ENCODE data around the gene TFAP2B.

The TFAP2B gene

DNA sequence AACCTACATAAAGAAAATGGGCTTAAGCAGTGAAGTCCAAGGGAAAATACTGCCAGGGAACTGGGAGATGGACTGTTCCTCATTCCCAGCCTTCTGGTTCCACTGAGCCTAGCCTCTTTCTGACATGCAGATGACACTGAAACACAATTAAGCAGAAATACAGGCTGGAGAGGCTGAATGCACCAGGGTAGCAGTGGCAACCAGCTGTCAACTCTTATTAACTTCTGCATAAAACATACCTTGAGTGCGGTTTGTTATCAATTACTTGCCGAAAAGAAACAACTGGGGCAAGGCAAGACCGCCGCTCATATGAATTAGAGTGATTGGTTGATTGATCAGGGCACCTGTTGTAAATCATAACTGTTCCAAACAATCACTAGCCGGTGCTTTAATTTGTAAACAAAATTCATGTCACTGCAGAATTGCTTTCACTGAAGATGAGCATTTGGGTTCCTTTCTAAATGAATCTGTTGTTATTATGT, 16.3 kb downstream of the TFAP2B start:
- no peak for DNase-seq
- Mint-ChIP-seq H3K27ac (no peak overlapping the region), H3K27me3 (peaks cover 90% of the 10 kb centered on the region)

DNA sequence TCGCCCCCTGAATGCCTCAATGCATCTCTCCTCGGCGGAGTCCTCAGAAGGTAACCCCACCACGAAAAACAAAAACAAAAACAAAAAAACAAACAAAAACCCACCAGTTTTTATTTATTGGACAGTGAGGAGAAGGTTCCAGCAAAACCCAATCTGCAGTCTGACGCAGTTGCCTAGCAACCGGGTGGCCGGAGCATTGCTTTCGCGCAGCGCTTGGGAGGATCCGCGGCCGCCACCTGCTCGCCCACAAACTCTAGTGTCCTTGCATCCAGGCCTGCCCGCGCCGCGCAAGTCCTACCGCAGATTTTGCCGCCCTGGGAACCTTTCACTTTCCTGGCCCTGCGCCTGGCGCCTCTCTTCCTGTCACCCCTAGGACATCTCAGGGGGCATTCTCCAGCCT, 17.6 kb downstream of the TFAP2B start:
- Mint-ChIP-seq H3K9me3 (no peaks in the 10 kb centered on the region), H3K27me3 (peaks cover 91% of the 10 kb centered on the region), H3K4me3 (no peak overlapping the region), H3K36me3 (ENCODE audit: low read depth) (no peaks in the 10 kb centered on the region), H3K4me1 (ENCODE audit: low read depth) (peaks cover 2% of the 10 kb centered on the region), H3K27ac (no peak overlapping the region)
- DNase-seq = no peak

More for the DNA sequence above, 16.3 kb downstream of the TFAP2B start:
- no peaks in the 10 kb centered on the region for H3K36me3 Mint-ChIP-seq (ENCODE audit: low read depth)
- H3K4me3 Mint-ChIP-seq = no peak overlapping the region
- H3K4me1 Mint-ChIP-seq (ENCODE audit: low read depth) = peaks cover 2% of the 10 kb centered on the region
- no peaks in the 10 kb centered on the region for H3K9me3 Mint-ChIP-seq

DNA sequence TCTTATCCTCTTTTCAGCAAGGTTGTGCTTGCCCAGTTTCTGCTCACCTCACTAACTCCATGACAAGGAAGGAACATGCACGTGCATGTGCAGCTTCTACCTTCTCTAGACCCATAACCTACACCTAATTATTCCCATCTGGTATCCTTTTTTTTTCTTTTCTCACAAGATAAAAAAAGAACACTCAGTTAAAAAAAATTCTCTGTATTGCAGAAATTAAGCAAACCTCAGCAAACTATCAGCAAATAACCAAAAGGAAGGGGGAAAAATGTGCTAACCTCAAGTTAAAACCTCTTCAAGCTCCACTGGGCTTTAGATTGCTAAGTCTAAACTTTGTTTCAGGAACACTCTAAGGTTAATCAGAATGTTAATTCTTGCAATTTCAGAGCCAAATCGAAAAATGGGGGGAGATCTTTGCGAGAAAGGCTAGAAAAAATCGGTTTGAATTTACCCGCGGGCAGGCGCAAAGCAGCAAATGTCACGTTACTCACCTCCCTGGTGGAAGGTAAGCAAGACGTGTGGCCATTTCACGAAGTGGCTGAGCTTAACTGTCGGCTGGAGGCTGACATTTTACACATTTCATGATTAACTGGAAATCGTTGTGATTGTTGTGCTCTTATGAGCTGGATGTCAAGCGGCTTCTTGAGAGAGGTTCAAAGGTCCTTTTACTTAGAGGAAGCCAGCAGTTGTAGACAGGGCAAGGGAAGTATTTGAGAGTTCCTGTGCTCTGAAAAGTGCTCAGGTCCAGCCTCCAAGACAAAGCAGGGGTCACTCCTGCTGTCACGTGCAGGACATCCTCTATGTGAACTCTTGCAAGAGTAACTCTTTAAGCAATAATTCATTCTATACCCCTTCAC, 19.1 kb downstream of the TFAP2B start:
- Mint-ChIP-seq H3K4me1 (ENCODE audit: low read depth) (peaks cover 2% of the 10 kb centered on the region), H3K27me3 (peaks cover 94% of the 10 kb centered on the region), H3K27ac (no peak overlapping the region), H3K4me3 (no peak overlapping the region), H3K36me3 (ENCODE audit: low read depth) (no peaks in the 10 kb centered on the region), H3K9me3 (no peaks in the 10 kb centered on the region)
- no peak for DNase-seq

DNA sequence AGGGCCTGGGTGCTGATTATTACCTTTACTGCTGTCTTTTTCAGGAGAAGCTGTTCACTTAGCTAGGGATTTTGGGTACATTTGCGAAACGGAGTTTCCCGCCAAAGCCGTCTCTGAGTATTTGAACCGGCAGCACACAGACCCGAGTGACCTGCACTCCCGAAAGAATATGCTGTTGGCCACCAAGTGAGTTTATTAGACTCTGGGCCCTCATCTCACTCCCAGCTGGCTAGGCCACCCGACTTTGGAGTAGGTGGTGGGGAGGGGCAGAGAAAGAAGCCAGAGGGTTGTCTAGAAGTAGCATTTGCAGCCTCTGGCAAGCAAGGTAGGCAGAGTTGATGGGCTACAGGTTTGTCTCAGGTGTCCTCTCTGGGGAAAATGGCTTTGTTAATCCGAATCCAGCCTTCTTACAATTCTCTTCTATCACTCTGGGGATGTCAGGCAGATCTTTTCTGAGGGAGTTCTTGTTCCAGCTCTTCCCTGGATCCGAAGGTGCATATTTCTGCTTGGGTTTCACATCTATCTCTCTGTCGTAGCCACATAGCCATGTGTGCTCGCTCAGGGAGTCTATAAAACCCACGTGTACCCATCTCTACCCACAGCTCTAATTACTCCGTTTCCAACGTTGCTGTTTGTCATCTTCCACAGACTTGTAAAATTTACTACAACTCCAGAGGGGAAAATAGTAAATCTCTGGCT, 21.6 kb downstream of the TFAP2B start:
- DNase-seq = no peak
- H3K9me3 Mint-ChIP-seq = peaks cover 4% of the 10 kb centered on the region
- H3K27me3 Mint-ChIP-seq = peaks cover 97% of the 10 kb centered on the region
- H3K4me3 Mint-ChIP-seq = no peak overlapping the region
- H3K4me1 Mint-ChIP-seq (ENCODE audit: low read depth) = peaks cover 2% of the 10 kb centered on the region
- no peak overlapping the region for H3K27ac Mint-ChIP-seq
- no peaks in the 10 kb centered on the region for H3K36me3 Mint-ChIP-seq (ENCODE audit: low read depth)

DNA sequence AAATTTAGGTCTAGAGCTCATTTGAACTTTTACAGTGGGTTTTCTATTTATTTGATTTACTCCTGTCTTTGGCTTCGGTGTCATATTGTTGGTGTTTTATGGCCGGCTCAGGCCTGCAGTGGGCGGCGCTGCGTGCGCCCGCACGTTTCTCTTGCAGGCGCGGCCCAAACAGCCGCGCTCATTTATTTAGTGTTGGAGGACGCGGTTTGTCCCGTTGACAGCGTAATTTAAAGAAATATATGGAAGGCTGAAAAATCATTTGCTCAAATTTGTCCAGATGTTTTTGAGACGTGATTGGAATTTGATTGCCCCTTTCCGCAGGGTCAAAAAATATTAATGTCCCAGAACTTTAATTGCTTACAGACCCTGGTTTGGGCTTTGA, 22.1 kb downstream of the TFAP2B start:
- Mint-ChIP-seq H3K36me3 (ENCODE audit: low read depth) (no peaks in the 10 kb centered on the region), H3K9me3 (peaks cover 4% of the 10 kb centered on the region), H3K4me1 (ENCODE audit: low read depth) (peaks cover 2% of the 10 kb centered on the region), H3K27ac (no peak overlapping the region), H3K4me3 (no peak overlapping the region), H3K27me3 (peaks cover 95% of the 10 kb centered on the region)
- no peak for DNase-seq

DNA sequence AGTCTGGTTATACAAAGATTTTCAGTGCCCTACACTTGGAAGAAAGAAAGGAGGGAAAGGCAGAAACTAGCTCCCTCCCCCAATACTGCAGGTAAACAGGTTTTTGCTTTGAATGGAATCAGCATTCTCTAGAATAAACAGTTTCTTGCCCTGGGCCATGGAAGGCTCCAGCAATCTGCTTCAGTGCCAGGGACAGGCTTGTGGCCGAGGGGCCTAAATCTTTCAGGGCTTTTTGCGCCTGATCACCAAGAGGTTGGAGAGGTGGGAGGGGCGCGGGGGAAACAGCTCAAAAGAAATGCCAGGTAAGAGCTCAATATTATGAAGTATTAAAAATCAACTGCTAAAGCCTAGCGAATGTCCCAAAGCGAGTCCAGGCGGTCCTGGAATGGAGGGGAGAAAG, 23.8 kb downstream of the TFAP2B start:
- Mint-ChIP-seq H3K4me3 (no peak overlapping the region), H3K27ac (no peak overlapping the region), H3K36me3 (ENCODE audit: low read depth) (no peaks in the 10 kb centered on the region), H3K27me3 (peaks cover 95% of the 10 kb centered on the region), H3K4me1 (ENCODE audit: low read depth) (no peaks in the 10 kb centered on the region), H3K9me3 (peaks cover 4% of the 10 kb centered on the region)
- DNase-seq = no peak

DNA sequence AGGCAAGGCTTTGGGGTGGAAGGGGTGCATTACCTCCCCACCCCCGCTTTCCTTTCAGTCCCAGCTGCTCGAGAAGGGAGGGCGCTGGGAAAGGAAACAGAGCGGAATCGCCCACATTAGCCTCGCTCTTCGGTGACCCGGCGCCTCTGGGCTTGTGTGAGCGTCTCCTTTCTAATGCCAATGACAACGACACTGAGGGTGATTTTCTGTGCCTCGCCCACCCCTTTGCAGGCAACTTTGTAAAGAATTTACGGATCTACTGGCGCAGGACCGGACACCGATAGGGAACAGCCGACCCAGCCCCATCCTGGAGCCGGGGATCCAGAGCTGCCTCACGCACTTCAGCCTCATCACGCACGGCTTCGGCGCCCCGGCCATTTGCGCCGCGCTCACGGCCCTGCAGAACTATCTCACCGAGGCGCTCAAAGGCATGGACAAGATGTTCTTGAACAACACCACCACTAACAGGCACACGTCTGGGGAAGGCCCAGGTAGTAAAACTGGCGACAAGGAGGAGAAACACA, 24.3 kb downstream of the TFAP2B start:
- Mint-ChIP-seq H3K4me3 (no peak overlapping the region), H3K4me1 (ENCODE audit: low read depth) (no peaks in the 10 kb centered on the region), H3K27ac (no peak overlapping the region), H3K36me3 (ENCODE audit: low read depth) (no peaks in the 10 kb centered on the region), H3K27me3 (peaks cover 95% of the 10 kb centered on the region), H3K9me3 (peaks cover 4% of the 10 kb centered on the region)
- no peak for DNase-seq

DNA sequence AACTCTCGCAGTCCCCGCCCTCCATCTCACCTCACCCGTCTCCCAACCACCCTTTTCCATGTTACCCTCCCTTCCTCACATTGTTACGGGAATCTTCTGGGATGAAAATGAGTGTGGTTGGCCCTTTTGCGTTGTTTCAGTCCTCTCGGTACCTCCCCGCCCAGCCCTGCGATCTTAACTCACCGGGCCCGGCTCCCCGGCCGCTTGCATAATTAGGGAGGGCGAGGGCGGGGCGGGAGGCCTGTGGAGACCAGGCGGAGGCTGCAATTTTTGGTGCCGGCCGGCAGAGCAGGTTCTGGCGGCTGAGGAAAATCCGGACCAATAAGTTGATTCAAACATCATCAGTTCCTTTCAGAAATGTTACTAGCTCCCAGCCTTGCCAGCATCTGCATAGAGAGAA, 25.2 kb downstream of the TFAP2B start:
- Mint-ChIP-seq H3K4me3 (no peak overlapping the region), H3K4me1 (ENCODE audit: low read depth) (no peaks in the 10 kb centered on the region), H3K27ac (no peak overlapping the region), H3K36me3 (ENCODE audit: low read depth) (no peaks in the 10 kb centered on the region), H3K27me3 (peaks cover 94% of the 10 kb centered on the region), H3K9me3 (peaks cover 4% of the 10 kb centered on the region)
- no peak for DNase-seq

DNA sequence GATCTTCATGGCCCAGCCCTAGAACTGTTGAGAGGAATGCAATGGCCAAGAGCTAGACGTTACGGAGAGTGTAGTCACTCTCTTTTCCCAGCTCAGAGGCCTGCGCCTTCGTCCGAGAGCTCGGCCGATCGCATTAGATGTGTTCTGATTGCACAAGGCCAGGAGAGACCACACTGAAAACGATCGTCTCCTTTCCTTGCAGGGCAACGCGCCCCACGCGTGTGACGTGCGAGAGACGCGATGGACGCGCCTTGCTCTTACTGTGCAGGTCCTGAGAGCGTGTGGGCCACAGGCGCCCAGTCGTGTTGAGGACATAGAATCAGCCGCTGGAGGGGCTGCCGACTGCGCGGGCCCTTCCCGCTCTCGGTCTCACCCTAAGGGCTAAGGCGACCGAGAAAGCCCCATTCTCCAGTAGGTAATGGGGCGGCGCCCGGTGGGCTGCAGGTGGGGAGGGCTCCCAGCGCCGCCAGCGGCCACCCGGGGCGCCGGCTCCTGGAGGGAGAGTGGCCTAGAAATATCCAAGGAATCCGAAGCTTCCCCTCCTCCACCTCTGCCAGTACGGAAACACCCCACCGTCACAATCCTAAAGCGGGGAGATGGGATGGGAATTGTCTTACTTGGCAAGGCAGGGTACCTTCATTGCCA, 26.9 kb downstream of the TFAP2B start:
- H3K4me1 Mint-ChIP-seq (ENCODE audit: low read depth) = no peaks in the 10 kb centered on the region
- no peaks in the 10 kb centered on the region for H3K36me3 Mint-ChIP-seq (ENCODE audit: low read depth)
- H3K9me3 Mint-ChIP-seq = peaks cover 6% of the 10 kb centered on the region
- no peak overlapping the region for H3K27ac Mint-ChIP-seq
- DNase-seq = no peak
- peaks cover 94% of the 10 kb centered on the region for H3K27me3 Mint-ChIP-seq
- H3K4me3 Mint-ChIP-seq = no peak overlapping the region

DNA sequence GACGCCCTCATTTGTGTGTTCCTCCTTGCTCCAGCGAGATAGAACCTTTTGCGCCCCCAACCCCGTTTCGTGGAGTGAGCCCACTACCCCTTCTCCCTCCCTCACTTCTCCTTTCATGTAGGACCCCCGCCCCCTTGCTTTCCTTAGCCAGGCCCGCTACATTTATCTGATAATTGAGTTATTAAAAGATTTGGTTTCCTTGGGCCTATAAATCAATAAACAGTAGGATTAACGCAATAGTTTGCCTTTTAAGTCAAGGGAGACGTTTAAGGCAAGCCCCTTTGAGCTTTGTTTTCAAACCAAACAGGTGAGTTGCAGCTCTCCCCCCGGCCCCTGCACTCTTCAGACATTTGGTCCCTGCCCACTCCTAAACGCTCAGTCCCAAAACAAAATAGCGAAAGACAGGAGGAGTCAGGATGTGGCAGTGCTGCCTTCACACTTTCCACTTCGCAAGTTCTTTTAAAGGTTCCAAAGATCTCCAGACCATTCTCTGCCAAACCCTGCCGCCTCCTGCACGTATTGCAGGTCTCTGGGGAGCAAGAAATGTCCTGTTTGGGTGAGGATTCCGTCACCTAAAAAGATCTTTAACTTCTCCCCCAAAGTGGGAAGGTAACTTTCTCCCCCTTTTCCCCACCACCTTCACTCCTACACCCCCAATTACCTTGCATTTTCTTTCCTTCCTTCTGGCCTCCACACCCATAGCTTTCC, 27.6 kb downstream of the TFAP2B start:
- H3K36me3 Mint-ChIP-seq (ENCODE audit: low read depth) = no peaks in the 10 kb centered on the region
- DNase-seq = no peak
- no peaks in the 10 kb centered on the region for H3K4me1 Mint-ChIP-seq (ENCODE audit: low read depth)
- H3K9me3 Mint-ChIP-seq = peaks cover 6% of the 10 kb centered on the region
- H3K27ac Mint-ChIP-seq = no peak overlapping the region
- peaks cover 94% of the 10 kb centered on the region for H3K27me3 Mint-ChIP-seq
- no peak overlapping the region for H3K4me3 Mint-ChIP-seq

DNA sequence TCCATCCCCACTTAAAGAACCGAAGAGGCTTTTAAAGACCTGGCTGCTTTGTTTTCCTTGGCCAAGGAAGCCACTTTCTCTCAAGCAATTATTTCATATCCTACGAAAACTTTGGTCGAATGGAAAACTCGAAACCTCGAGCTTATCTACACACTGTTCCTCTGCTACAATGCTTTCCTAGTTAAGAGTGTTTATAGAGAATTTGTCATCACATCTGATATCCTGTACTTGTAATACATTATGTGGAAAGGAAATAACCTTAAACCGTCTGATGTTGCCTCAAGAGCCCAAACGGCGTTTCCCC, 28.1 kb downstream of the TFAP2B start:
- H3K36me3 Mint-ChIP-seq (ENCODE audit: low read depth) = no peaks in the 10 kb centered on the region
- H3K4me1 Mint-ChIP-seq (ENCODE audit: low read depth) = no peaks in the 10 kb centered on the region
- H3K27ac Mint-ChIP-seq = no peak overlapping the region
- peaks cover 6% of the 10 kb centered on the region for H3K9me3 Mint-ChIP-seq
- H3K4me3 Mint-ChIP-seq = no peak overlapping the region
- H3K27me3 Mint-ChIP-seq = peaks cover 94% of the 10 kb centered on the region
- no peak for DNase-seq

DNA sequence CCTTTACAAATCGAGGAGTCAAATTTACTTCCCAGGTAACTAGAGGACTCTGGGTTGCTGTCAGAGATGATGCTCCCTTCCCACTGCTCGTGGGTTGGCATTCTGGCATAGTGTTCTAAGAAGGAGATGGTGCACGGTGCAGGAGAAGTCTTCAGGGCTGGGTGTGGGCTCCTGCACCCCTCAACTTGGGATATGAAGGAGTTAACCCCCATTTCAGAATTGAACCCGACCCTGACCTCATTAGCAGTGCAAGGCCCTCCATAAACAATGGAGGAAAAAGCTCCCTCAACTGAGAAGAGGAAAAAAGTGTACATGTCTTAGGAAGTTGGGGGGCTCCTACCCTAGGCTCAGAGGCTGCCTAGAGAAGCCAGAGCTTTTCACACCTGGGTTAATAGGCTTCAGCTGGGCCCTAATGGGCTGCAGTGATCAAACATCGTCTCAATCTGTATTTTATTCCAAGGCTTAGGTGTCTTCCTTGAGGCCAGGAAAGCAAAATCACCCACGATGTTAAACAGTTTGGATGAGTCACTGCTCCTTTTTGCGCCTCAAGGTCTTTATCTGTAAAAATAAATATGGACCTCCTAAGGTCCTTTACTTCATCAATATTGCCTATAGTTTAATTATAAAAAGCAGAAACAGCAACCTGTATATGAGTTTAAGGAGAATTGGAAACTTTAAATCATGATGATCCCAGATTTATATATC, 29.4 kb downstream of the TFAP2B start:
- DNase-seq = no peak
- Mint-ChIP-seq H3K9me3 (peaks cover 6% of the 10 kb centered on the region), H3K27ac (no peak overlapping the region), H3K4me1 (ENCODE audit: low read depth) (no peaks in the 10 kb centered on the region), H3K27me3 (peaks cover 94% of the 10 kb centered on the region), H3K4me3 (no peak overlapping the region), H3K36me3 (ENCODE audit: low read depth) (no peaks in the 10 kb centered on the region)

DNA sequence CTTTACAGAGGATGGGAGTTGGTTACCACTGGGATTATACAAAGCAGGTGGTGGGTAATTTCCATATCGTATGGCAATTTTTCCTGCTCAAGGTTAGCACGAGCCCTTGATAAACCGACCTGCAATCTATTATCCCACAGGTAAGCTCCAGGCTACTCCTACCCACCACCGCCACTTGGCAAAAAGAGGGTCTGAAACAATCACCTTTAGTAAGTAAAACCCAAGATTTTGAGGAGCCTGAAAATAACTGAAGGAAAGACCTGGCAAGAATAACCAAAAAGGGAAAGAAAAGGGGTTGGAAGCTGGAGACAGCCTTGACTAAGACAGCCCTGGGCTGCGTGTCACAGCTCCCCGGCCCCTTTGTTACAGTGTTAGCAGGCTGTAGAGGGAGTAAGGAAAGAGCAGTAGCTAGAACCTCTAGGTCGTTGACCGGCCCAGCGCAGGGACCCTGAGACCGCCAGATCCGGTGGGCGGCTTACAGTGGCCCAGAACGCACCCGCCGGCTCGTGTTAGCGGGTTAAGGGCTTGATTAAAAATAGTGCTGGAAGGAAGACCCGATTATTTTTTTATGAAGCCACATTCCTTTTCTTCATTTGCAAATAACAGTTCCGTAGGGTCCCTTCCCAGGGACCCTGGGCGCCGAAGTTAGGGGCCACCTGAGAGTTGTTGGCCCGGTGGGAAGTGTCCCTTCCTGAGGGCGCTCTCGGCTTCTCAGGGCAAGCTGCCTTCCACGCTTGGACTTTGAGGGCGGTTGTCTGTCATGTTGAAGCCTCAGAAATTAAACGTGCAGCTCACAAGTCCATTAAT, 30.5 kb downstream of the TFAP2B start:
- no peak overlapping the region for H3K4me3 Mint-ChIP-seq
- H3K27ac Mint-ChIP-seq = no peak overlapping the region
- no peaks in the 10 kb centered on the region for H3K4me1 Mint-ChIP-seq (ENCODE audit: low read depth)
- no peaks in the 10 kb centered on the region for H3K36me3 Mint-ChIP-seq (ENCODE audit: low read depth)
- peaks cover 6% of the 10 kb centered on the region for H3K9me3 Mint-ChIP-seq
- no peak for DNase-seq
- H3K27me3 Mint-ChIP-seq = peaks cover 85% of the 10 kb centered on the region

All from activated T-cell treated with anti-CD3 and anti-CD28 coated beads, Interleukin-2, amount 50 U/mL, for 24 hours (primary cell).